Gastroesophageal sphincter (tissue), 4 donors: ENCODE data around the gene R3HCC1L. TPM values are rescaled to one million over a fixed set of nuclear protein-coding genes. Genes with fewer than 3 reads are reported as not detected.

Experiments
- ATAC-seq: fragments of 150-250 bp; one replicate; pipeline ENCODE4 v1.9.1; 2016; ENCODE audit warnings: mild to moderate bottlenecking, moderate library complexity
- H3K27ac ChIP-seq, 4 donors: fragments of 200-600 bp; sonication (generic) in 3 of 4; 1 replicate in 3 of 4; 2 replicates in 1 of 4; pipeline ENCODE4 v1.5.1; 2016 to 2019
- H3K27me3 ChIP-seq: fragments of 200-600 bp; sonication (generic); one replicate; pipeline ENCODE4 v1.5.1; 2019
- H3K36me3 ChIP-seq, 2 donors: fragments of 200-600 bp; sonication (generic); one replicate each; pipeline ENCODE4 v1.5.1; 2019; ENCODE audit warnings: control low read depth in 1 of 2
- H3K4me1 ChIP-seq, 3 donors: fragments of 200-600 bp; sonication (generic); 1 replicate in 2 of 3; 2 replicates in 1 of 3; pipeline ENCODE4 v1.5.1; 2016 to 2019; ENCODE audit warnings: control low read depth in 2 of 3
- H3K4me3 ChIP-seq, 2 donors: fragments of 200-600 bp; sonication (generic); one replicate each; pipeline ENCODE4 v1.5.1; 2019; ENCODE audit warnings: mild to moderate bottlenecking in 1 of 2, moderate library complexity in 1 of 2
- H3K9me3 ChIP-seq, 3 donors: fragments of 200-600 bp; sonication (generic); one replicate each; pipeline ENCODE4 v1.5.1; 2017 to 2019; ENCODE audit warnings: control low read depth in 2 of 3
- CTCF ChIP-seq, 4 experiments: fragments of 200-600 bp in 2 of 4; fragments of 450-650 bp in 2 of 4; sonication (generic) in 1 of 4; IDR thresholded peaks; one replicate each; pipeline ENCODE4 v1.5.1; 2017 to 2019; ENCODE audit warnings: antibody characterized with exemption in 4 of 4, mild to moderate bottlenecking in 2 of 4, moderate library complexity in 2 of 4
- EP300 ChIP-seq: sonication (generic); formaldehyde crosslinking; IDR thresholded peaks from one replicate; pipeline ENCODE4 v1.6.1; 2017; ENCODE audit warnings: antibody characterized with exemption, mild to moderate bottlenecking
- POLR2A ChIP-seq, 2 donors: fragments of 450-650 bp; IDR thresholded peaks; one replicate each; pipeline ENCODE4 v1.6.1; 2017; ENCODE audit warnings: antibody characterized with exemption in 2 of 2, mild to moderate bottlenecking in 2 of 2, moderate library complexity in 1 of 2
- POLR2AphosphoS5 ChIP-seq: sonication (generic); formaldehyde crosslinking; IDR thresholded peaks from one replicate; pipeline ENCODE4 v1.6.1; 2017; ENCODE audit warnings: antibody characterized with exemption
- WGBS, 2 donors: methylation state at CpG; one replicate each; pipeline ENCODE4 v1.1.5; 2018; ENCODE audit warnings: low coverage in 1 of 2; 5-methylcytosine and 5-hydroxymethylcytosine counted together
- total RNA-seq, 4 donors: library from RNA; depleted of rRNA; stranded (reverse); fragments of >200 nt; gene quantifications; one replicate each; pipeline ENCODE4 v1.1.0, GENCODE V29; 2016

The R3HCC1L gene
- total RNA-seq, 4 donors from 2014 or later: 9.0 to 15.4 (median 13.7) TPM

- 44 to 63% methylated on average over 2 to 4 of the region's 10 CpGs for whole genome bisulfite sequencing, 2 donors
- Histone ChIP-seq H3K27me3 (peaks cover 50% of the 10 kb centered on the region), H3K4me1 (no peaks in the 10 kb centered on the region), H3K4me3 (no peak overlapping the region), H3K36me3 (no peaks in the 10 kb centered on the region), H3K27ac (no peak overlapping the region), H3K9me3 (no peaks in the 10 kb centered on the region)
- no peak for TF ChIP-seq EP300
- TF ChIP-seq POLR2A (IDR thresholded peaks at IDR 0.05): no peak
- no peak for TF ChIP-seq CTCF (IDR thresholded peaks at IDR 0.05)
- no peak for TF ChIP-seq POLR2AphosphoS5
- no peak for ATAC-seq
These were observed 26.6 kb upstream of the R3HCC1L start for GRCh38 chr10:98107644-98108430.

- H3K36me3 ChIP-seq: no peaks in the 10 kb centered on the region
- TF ChIP-seq POLR2AphosphoS5 (no peak), POLR2A (IDR thresholded peaks at IDR 0.05) (no peak), EP300 (no peak), CTCF (IDR thresholded peaks at IDR 0.05) (no peak)
- no peak overlapping the region for H3K27ac ChIP-seq
- no peaks in the 10 kb centered on the region for H3K4me1 ChIP-seq
- 53% methylated on average over 1 of the region's 1 CpG; no CpG with 5 or more reads in 1 of the 2 donors for WGBS, 2 donors
- H3K4me3 ChIP-seq: no peak overlapping the region
- H3K27me3 ChIP-seq: peaks cover 74% of the 10 kb centered on the region
- H3K9me3 ChIP-seq: no peaks in the 10 kb centered on the region
- no peak for ATAC-seq
These were observed 24.1 kb upstream of the R3HCC1L start for GRCh38 chr10:98110356-98110755.

- H3K27ac ChIP-seq: no peak overlapping the region
- H3K4me3 ChIP-seq: no peak overlapping the region
- H3K36me3 ChIP-seq: no peaks in the 10 kb centered on the region
- no peaks in the 10 kb centered on the region for H3K4me1 ChIP-seq
- ATAC-seq: no peak
- no peak for TF ChIP-seq CTCF (IDR thresholded peaks at IDR 0.05)
- TF ChIP-seq POLR2AphosphoS5: no peak
- TF ChIP-seq POLR2A (IDR thresholded peaks at IDR 0.05): no peak
- WGBS, 2 donors: 31 to 50% methylated on average over 7 to 9 of the region's 10 CpGs
- H3K27me3 ChIP-seq: peaks cover 58% of the 10 kb centered on the region
- H3K9me3 ChIP-seq: peaks cover 0 to 11% (median 0%) of the 10 kb centered on the region in 3 donors
These were observed 19.2 kb upstream of the R3HCC1L start for GRCh38 chr10:98115031-98115787.

GRCh38 chr10:98119891-98120290, 14.6 kb upstream of the R3HCC1L start:
- H3K27me3 ChIP-seq: peaks cover 34% of the 10 kb centered on the region
- ATAC-seq: no peak
- 88 to 93% methylated on average over 3 to 4 of the region's 4 CpGs for WGBS, 2 donors
- H3K27ac ChIP-seq: no peak overlapping the region
- no peak overlapping the region for H3K4me3 ChIP-seq
- peaks cover 0 to 28% (median 0%) of the 10 kb centered on the region in 3 donors for H3K9me3 ChIP-seq
- H3K36me3 ChIP-seq: no peaks in the 10 kb centered on the region
- TF ChIP-seq POLR2AphosphoS5 (no peak), CTCF (IDR thresholded peaks at IDR 0.05) (no peak), EP300 (no peak), POLR2A (IDR thresholded peaks at IDR 0.05) (no peak)
- no peaks in the 10 kb centered on the region for H3K4me1 ChIP-seq
